ENCODE results near the gene LRRC4C. TPM values are rescaled to one million over a fixed set of nuclear protein-coding genes. Genes with fewer than 3 reads are reported as not detected.

LRRC4C gene
- total RNA-seq, 3 donors from 2014 or later (not counting 1 experiment from before 2014, with no cell fraction given), result not detected

- H3K4me1 Mint-ChIP-seq, result no peaks in the 10 kb centered on the region
- H3K36me3 Mint-ChIP-seq, result peaks cover 16% of the 10 kb centered on the region
- no peak overlapping the region for H3K27ac ChIP-seq (ENCODE audit: low read length)
- DNase-seq (no peak), ATAC-seq (no peak)
- H3K4me3 ChIP-seq (ENCODE audit: low read length), result no peak overlapping the region
- H3K9me3 Mint-ChIP-seq, result peaks cover 14 to 18% of the 10 kb centered on the region in 2 donors
- intact Hi-C loops (cut with micrococcal nuclease), result no loop called here
- H3K4me1 ChIP-seq (ENCODE audit: control insufficient read depth, insufficient read depth, low read length), result no peaks in the 10 kb centered on the region
- no peaks in the 10 kb centered on the region for H3K27me3 ChIP-seq (ENCODE audit: control insufficient read depth, insufficient read depth, low read length)
- no peak overlapping the region for H3K4me3 Mint-ChIP-seq
- no peak for TF ChIP-seq CTCF (IDR thresholded peaks at IDR 0.05)
- no peak overlapping the region for H3K27ac Mint-ChIP-seq
- H3K27me3 Mint-ChIP-seq (ENCODE audit: low read depth in 2 of 2), result no peaks in the 10 kb centered on the region
- H3K36me3 ChIP-seq (ENCODE audit: control insufficient read depth, insufficient read depth, low read length), result no peaks in the 10 kb centered on the region
- WGBS (ENCODE audit: insufficient coverage), result 80% methylated on average over 3 of the region's 3 CpGs
- peaks cover 7% of the 10 kb centered on the region for H3K9me3 ChIP-seq (ENCODE audit: control insufficient read depth, insufficient read depth, low read length)
Observed at GRCh38 chr11:40417627-40418026, 1041.8 kb downstream of the LRRC4C start.

GRCh38 chr11:40407355-40407754 is 1052.1 kb downstream of the LRRC4C start:
- no peaks in the 10 kb centered on the region for H3K36me3 Mint-ChIP-seq
- no peaks in the 10 kb centered on the region for H3K4me1 ChIP-seq (ENCODE audit: control insufficient read depth, insufficient read depth, low read length)
- DNase-seq (no peak), ATAC-seq (no peak)
- H3K9me3 ChIP-seq (ENCODE audit: control insufficient read depth, insufficient read depth, low read length), result peaks cover 7% of the 10 kb centered on the region
- no peak overlapping the region for H3K4me3 ChIP-seq (ENCODE audit: low read length)
- H3K27ac Mint-ChIP-seq, result no peak overlapping the region
- no peak for TF ChIP-seq CTCF (IDR thresholded peaks at IDR 0.05)
- H3K27ac ChIP-seq (ENCODE audit: low read length), result no peak overlapping the region
- peaks cover 12 to 13% of the 10 kb centered on the region in 2 donors for H3K9me3 Mint-ChIP-seq
- no peaks in the 10 kb centered on the region for H3K27me3 Mint-ChIP-seq (ENCODE audit: low read depth in 2 of 2)
- no peaks in the 10 kb centered on the region for H3K4me1 Mint-ChIP-seq
- intact Hi-C loops (cut with micrococcal nuclease), result no loop called here
- no CpG with 5 or more reads among the region's 1 CpG for WGBS (ENCODE audit: insufficient coverage)
- no peaks in the 10 kb centered on the region for H3K27me3 ChIP-seq (ENCODE audit: control insufficient read depth, insufficient read depth, low read length)
- H3K36me3 ChIP-seq (ENCODE audit: control insufficient read depth, insufficient read depth, low read length), result no peaks in the 10 kb centered on the region
- no peak overlapping the region for H3K4me3 Mint-ChIP-seq

- intact Hi-C loops (cut with micrococcal nuclease), result no loop called here
- Histone ChIP-seq H3K4me3 (ENCODE audit: low read length) (no peak overlapping the region), H3K27ac (ENCODE audit: low read length) (no peak overlapping the region), H3K4me1 (ENCODE audit: control insufficient read depth, insufficient read depth, low read length) (no peaks in the 10 kb centered on the region), H3K27me3 (ENCODE audit: control insufficient read depth, insufficient read depth, low read length) (no peaks in the 10 kb centered on the region), H3K36me3 (ENCODE audit: control insufficient read depth, insufficient read depth, low read length) (no peaks in the 10 kb centered on the region), H3K9me3 (ENCODE audit: control insufficient read depth, insufficient read depth, low read length) (peaks cover 7% of the 10 kb centered on the region)
- TF ChIP-seq CTCF (IDR thresholded peaks at IDR 0.05), result no peak
- Mint-ChIP-seq H3K4me3 (no peak overlapping the region), H3K36me3 (no peaks in the 10 kb centered on the region), H3K9me3 (peaks cover 12 to 15% of the 10 kb centered on the region in 2 donors), H3K27ac (no peak overlapping the region), H3K27me3 (ENCODE audit: low read depth in 2 of 2) (no peaks in the 10 kb centered on the region), H3K4me1 (no peaks in the 10 kb centered on the region)
- ATAC-seq (no peak), DNase-seq (no peak)
- 46% methylated on average over 1 of the region's 1 CpG for WGBS (ENCODE audit: insufficient coverage)
Observed at GRCh38 chr11:40405614-40406013, 1053.8 kb downstream of the LRRC4C start.

- no peaks in the 10 kb centered on the region for H3K36me3 Mint-ChIP-seq
- Histone ChIP-seq H3K9me3 (ENCODE audit: control insufficient read depth, insufficient read depth, low read length) (peaks cover 7% of the 10 kb centered on the region), H3K27ac (ENCODE audit: low read length) (no peak overlapping the region), H3K36me3 (ENCODE audit: control insufficient read depth, insufficient read depth, low read length) (no peaks in the 10 kb centered on the region), H3K4me3 (ENCODE audit: low read length) (no peak overlapping the region), H3K27me3 (ENCODE audit: control insufficient read depth, insufficient read depth, low read length) (no peaks in the 10 kb centered on the region), H3K4me1 (ENCODE audit: control insufficient read depth, insufficient read depth, low read length) (no peaks in the 10 kb centered on the region)
- intact Hi-C loops (cut with micrococcal nuclease), result no loop called here
- H3K27me3 Mint-ChIP-seq (ENCODE audit: low read depth in 2 of 2), result no peaks in the 10 kb centered on the region
- no peak for TF ChIP-seq CTCF (IDR thresholded peaks at IDR 0.05)
- H3K9me3 Mint-ChIP-seq, result peaks cover 12 to 14% of the 10 kb centered on the region in 2 donors
- no CpG with 5 or more reads among the region's 1 CpG for WGBS (ENCODE audit: insufficient coverage)
- DNase-seq, result no peak
- ATAC-seq, result no peak
- H3K4me3 Mint-ChIP-seq, result no peak overlapping the region
- H3K27ac Mint-ChIP-seq, result no peak overlapping the region
- H3K4me1 Mint-ChIP-seq, result no peaks in the 10 kb centered on the region
Observed at GRCh38 chr11:40403321-40403720, 1056.1 kb downstream of the LRRC4C start.

All from natural killer cell (primary cell).